ENCODE results near the gene IFNL1.

The IFNL1 gene

DNA sequence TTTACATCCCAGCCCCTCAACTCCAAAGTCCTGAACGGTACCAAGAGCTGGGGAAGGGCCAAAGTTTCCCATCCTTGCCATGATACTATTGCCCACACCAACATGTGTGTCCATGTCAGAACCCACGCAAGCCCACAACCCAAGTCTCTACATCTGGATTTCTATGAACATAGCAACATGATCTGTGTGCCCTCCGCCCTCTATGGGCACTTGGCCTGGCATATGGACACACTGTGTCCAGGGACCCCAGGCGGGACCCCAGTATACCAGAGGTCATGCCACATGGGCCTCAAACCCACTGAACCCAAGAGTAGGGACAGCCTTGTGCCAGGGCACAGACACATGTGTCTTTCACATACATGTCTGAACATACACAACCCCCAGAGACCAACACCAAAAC lies 22.5 kb downstream of the IFNL1 start:
- H3K4me3 ChIP-seq (replicated peaks; ENCODE audit: low read depth, low read length) = no peak overlapping the region
- DNase-seq (ENCODE audit: low read depth) = no peak
- TF ChIP-seq CTCF (IDR thresholded peaks at IDR 0.05; ENCODE audit: low read length, missing control alignments) = no peak

- no peak for TF ChIP-seq CTCF (IDR thresholded peaks at IDR 0.05; ENCODE audit: low read length, missing control alignments)
- DNase-seq (ENCODE audit: low read depth) = no peak
- no peak overlapping the region for H3K4me3 ChIP-seq (replicated peaks; ENCODE audit: low read depth, low read length)
These were observed 23.1 kb downstream of the IFNL1 start for GRCh38 chr19:39319098-39319891.

DNA sequence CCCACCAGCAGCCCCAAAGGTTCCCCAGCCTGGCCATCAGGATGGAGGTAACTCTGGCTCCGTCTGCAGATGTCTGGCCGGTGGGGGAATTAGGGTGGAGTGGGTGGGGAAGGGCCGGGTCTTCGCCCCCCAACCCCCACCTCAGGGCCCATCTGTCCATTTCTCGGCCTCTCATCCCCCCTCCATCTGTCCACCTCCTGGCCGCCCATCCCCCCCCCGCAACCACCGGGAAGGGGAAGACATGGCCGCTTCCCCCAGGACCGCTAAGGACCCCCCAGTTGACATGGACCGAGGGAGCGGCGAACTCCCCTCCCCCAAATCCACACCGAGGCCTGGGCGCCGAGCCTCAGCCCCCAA lies 23.7 kb downstream of the IFNL1 start:
- H3K4me3 ChIP-seq (replicated peaks; ENCODE audit: low read depth, low read length) = peak overlapping the region; percentile 45
- TF ChIP-seq CTCF (IDR thresholded peaks at IDR 0.05; ENCODE audit: low read length, missing control alignments) = no peak
- DNase-seq (ENCODE audit: low read depth) = no peak

DNA sequence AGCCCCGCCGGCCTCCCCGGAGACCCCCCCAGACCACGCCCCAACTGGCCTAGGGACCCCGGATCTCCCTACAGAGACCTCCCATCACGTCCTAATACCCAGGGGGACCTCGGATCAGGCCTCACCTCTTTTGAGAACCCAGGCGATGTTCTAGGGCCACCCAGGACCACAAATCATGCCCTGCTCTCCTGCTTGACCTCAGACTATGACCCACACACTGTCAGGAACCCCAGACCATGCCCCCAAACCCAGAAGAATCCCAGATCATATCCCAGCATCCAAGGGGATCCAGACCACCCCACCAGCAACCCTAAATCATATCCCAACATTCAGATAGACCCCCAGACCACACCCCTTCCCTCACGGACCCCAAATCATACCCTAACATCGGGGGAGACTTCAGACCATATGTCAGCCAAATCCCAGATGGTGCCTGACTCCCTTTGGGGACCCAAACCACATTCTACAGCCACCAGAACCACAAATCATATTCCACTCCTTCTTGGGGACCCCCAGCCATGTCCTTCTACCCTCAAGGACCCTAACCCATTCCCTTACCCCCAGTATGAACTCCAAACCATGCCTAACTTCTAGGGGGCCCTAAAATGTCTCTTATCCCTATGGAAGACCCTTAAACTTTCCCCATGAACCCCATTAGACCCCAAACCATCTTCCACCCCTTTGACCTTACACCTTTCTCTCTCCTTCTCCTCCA lies 25.1 kb downstream of the IFNL1 start:
- no peak overlapping the region for H3K4me3 ChIP-seq (replicated peaks; ENCODE audit: low read depth, low read length)
- no peak for DNase-seq (ENCODE audit: low read depth)
- no peak for TF ChIP-seq CTCF (IDR thresholded peaks at IDR 0.05; ENCODE audit: low read length, missing control alignments)

DNA sequence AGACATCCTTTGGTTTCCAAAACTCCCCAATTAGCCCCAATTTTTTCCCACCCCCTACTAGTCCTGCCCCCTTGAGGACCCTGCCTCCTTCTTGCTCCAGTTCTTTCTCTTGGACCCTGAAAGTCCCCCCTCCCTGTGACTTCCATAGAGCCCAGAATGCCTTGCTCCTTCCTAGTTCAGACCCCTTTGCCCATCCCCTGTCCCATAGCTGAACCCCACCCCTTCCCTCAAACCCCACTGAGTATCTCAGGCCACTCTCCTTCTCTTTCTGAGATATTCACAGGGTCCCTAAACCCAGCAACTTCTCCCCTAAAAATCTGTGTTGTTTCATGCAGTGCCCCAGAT lies 25.6 kb downstream of the IFNL1 start:
- TF ChIP-seq CTCF (IDR thresholded peaks at IDR 0.05; ENCODE audit: low read length, missing control alignments) = no peak
- H3K4me3 ChIP-seq (replicated peaks; ENCODE audit: low read depth, low read length) = no peak overlapping the region

GRCh38 chr19:39324242-39324842 lies 28.1 kb downstream of the IFNL1 start:
- no peak overlapping the region for H3K4me3 ChIP-seq (replicated peaks; ENCODE audit: low read depth, low read length)
- no peak for DNase-seq (ENCODE audit: low read depth)
- TF ChIP-seq CTCF (IDR thresholded peaks at IDR 0.05; ENCODE audit: low read length, missing control alignments) = no peak

More for the DNA sequence above, 25.6 kb downstream of the IFNL1 start:
- no peak for DNase-seq (ENCODE audit: low read depth)
